ENCODE measurements around the gene PTGR3.
"Not testable (repeated sequence)": the region's sequence is repeated elsewhere in the genome, so short reads cannot be mapped to it uniquely, and the experiment has no call there.

The PTGR3 gene

GRCh38 chr18:75204732-75205513 is 4.0 kb downstream of the PTGR3 start:
- DNase-seq (ENCODE audit: insufficient read length, low spot score) (no peak), FAIRE-seq (no peak)

GRCh38 chr18:75204269-75204731 is 4.6 kb downstream of the PTGR3 start:
- DNase-seq (ENCODE audit: insufficient read length, low spot score) (no peak), FAIRE-seq (no peak)

GRCh38 chr18:75203416-75204268 is 5.3 kb downstream of the PTGR3 start:
- no peak for DNase-seq (ENCODE audit: insufficient read length, low spot score)

GRCh38 chr18:75202696-75203365 is 6.1 kb downstream of the PTGR3 start:
- DNase-seq (ENCODE audit: insufficient read length, low spot score) (no peak), FAIRE-seq (no peak)

More at GRCh38 chr18:75203416-75204268, 5.3 kb downstream of the PTGR3 start:
- no peak for FAIRE-seq

- no peak for FAIRE-seq
- no peak for DNase-seq (ENCODE audit: insufficient read length, low spot score)
Measured at GRCh38 chr18:75201282-75202270, 7.4 kb downstream of the PTGR3 start.

- FAIRE-seq = no peak
- no peak for DNase-seq (ENCODE audit: insufficient read length, low spot score)
Measured at GRCh38 chr18:75200605-75201280, 8.2 kb downstream of the PTGR3 start.

GRCh38 chr18:75200071-75200470 is 8.9 kb downstream of the PTGR3 start:
- DNase-seq (ENCODE audit: insufficient read length, low spot score) (no peak), FAIRE-seq (no peak)

- DNase-seq (ENCODE audit: insufficient read length, low spot score) = no peak
- FAIRE-seq = no peak
Measured at GRCh38 chr18:75199327-75199726, 9.6 kb downstream of the PTGR3 start.

GRCh38 chr18:75198036-75198435 is 10.9 kb downstream of the PTGR3 start:
- no peak for DNase-seq (ENCODE audit: insufficient read length, low spot score)
- peak; percentile 49 for FAIRE-seq

- FAIRE-seq (no peak), DNase-seq (ENCODE audit: insufficient read length, low spot score) (no peak)
Measured at GRCh38 chr18:75192899-75193298, 16.0 kb downstream of the PTGR3 start.

GRCh38 chr18:75189696-75190095 is 19.2 kb downstream of the PTGR3 start:
- no peak for DNase-seq (ENCODE audit: insufficient read length, low spot score)

GRCh38 chr18:75187702-75188101 is 21.2 kb downstream of the PTGR3 start:
- not testable (repeated sequence) for FAIRE-seq; DNase-seq (ENCODE audit: insufficient read length, low spot score)

More at GRCh38 chr18:75189696-75190095, 19.2 kb downstream of the PTGR3 start:
- FAIRE-seq = no peak

- FAIRE-seq (no peak), DNase-seq (ENCODE audit: insufficient read length, low spot score) (no peak)
Measured at GRCh38 chr18:75185460-75185859, 23.5 kb downstream of the PTGR3 start.

- DNase-seq (ENCODE audit: insufficient read length, low spot score) (no peak), FAIRE-seq (no peak)
Measured at GRCh38 chr18:75183973-75184493, 24.9 kb downstream of the PTGR3 start.

GRCh38 chr18:75183524-75183923 is 25.4 kb downstream of the PTGR3 start:
- FAIRE-seq = no peak
- DNase-seq (ENCODE audit: insufficient read length, low spot score) = no peak

- DNase-seq (ENCODE audit: insufficient read length, low spot score) = no peak
- no peak for FAIRE-seq
Measured at GRCh38 chr18:75179819-75180600, 28.9 kb downstream of the PTGR3 start.

- FAIRE-seq (no peak), DNase-seq (ENCODE audit: insufficient read length, low spot score) (no peak)
Measured at GRCh38 chr18:75178376-75178775, 30.6 kb downstream of the PTGR3 start.

GRCh38 chr18:75176849-75177248 is 32.1 kb downstream of the PTGR3 start:
- FAIRE-seq = no peak
- no peak for DNase-seq (ENCODE audit: insufficient read length, low spot score)

Measured in GM19239 (cell line).